BE2C (cell line): ENCODE measurements around the gene MARCHF2.

Source experiments
- DNase-seq: peaks from one replicate; pipeline ENCODE4 v3.0.0-alpha.2; 2020
- H3K27me3 ChIP-seq: fragments of 250-450 bp; sonication (Bioruptor Pico); 2 replicates; pipeline ENCODE4 v1.5.1; 2020; ENCODE audit warnings: mild to moderate bottlenecking
- H3K36me3 ChIP-seq: fragments of 250-450 bp; sonication (Bioruptor Pico); 2 replicates; pipeline ENCODE4 v1.5.1; 2020; ENCODE audit warnings: mild to moderate bottlenecking
- H3K4me1 ChIP-seq: fragments of 250-450 bp; sonication (Bioruptor Pico); 2 replicates; pipeline ENCODE4 v1.5.1; 2020
- H3K4me3 ChIP-seq: 2 replicates; pipeline ENCODE4 v1.5.1; 2011; ENCODE audit warnings: low read depth, low read length
- H3K9me3 ChIP-seq: fragments of 250-450 bp; sonication (Bioruptor Pico); 2 replicates; pipeline ENCODE4 v1.5.1; 2020
- TF ChIP-seq, protein P1 (sequence below): IDR thresholded peaks from 2 replicates; pipeline ENCODE4 v1.5.1; 2012; ENCODE audit warnings: mild to moderate bottlenecking, low read depth, low read length

MARCHF2 gene

DNA sequence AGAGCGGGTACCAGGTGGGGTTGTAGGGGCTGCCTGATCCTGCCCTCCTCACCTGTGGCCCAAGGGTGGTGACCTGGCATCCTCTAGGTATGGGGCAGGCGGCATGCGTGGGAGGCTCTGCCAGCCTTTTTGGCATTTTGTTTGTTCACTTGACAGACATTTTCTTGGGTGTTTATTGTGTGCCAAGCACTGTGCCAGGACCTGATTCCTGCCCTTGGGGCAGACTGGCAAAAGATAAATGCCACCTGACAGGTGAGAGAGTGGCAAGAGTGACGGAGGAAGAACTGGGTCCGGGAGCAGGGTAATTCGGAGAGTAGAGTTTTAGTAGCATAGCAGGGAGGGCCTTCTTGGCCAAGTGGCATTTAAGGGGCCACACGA lies 16.9 kb upstream of the MARCHF2 start:
- Histone ChIP-seq H3K4me3 (no peak overlapping the region), H3K4me1 (0 out of 2 replicates have a peak, but pooled peaks cover 4% of the 10 kb centered on the region), H3K9me3 (no peaks in the 10 kb centered on the region), H3K27me3 (no peaks in the 10 kb centered on the region), H3K36me3 (peaks cover 3% of the 10 kb centered on the region; the same call in 1 of the 2 replicates)
- TF ChIP-seq, protein P1, sequence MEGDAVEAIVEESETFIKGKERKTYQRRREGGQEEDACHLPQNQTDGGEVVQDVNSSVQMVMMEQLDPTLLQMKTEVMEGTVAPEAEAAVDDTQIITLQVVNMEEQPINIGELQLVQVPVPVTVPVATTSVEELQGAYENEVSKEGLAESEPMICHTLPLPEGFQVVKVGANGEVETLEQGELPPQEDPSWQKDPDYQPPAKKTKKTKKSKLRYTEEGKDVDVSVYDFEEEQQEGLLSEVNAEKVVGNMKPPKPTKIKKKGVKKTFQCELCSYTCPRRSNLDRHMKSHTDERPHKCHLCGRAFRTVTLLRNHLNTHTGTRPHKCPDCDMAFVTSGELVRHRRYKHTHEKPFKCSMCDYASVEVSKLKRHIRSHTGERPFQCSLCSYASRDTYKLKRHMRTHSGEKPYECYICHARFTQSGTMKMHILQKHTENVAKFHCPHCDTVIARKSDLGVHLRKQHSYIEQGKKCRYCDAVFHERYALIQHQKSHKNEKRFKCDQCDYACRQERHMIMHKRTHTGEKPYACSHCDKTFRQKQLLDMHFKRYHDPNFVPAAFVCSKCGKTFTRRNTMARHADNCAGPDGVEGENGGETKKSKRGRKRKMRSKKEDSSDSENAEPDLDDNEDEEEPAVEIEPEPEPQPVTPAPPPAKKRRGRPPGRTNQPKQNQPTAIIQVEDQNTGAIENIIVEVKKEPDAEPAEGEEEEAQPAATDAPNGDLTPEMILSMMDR = no peak
- DNase-seq = no peak

DNA sequence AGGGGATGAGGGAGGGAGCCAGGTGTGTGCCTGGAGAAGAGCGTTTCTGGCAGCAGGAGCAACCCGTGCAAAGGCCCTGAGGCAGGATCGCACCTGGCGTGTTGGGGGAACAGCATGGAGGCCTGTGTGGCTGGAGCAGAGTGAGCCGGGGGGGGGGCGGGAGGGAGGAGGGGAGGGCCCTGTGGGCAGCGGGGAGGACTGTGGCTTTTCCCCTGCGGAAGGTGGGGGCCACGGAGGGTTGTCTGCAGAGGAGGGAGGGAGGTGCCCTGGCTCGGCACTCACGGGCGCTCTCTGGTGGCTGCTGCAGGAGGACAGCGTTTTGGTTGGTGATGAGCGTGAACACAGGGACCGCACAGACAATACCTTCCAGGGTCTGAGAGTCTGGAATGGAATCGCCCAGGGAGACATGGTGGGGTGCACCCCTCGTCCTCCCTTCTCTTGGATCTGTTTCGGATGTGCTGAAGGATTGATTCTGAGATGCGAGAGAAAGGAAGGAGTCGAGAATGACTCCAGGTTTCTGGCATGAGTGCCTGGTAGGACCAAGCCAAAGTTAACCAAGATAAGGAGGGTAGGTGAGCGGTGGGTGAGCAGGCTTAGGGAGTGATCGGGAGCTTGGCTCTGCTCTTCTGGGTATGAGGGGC lies 16.4 kb upstream of the MARCHF2 start:
- TF ChIP-seq, protein P1 = peak; percentile 70
- Histone ChIP-seq H3K27me3 (no peaks in the 10 kb centered on the region), H3K4me3 (no peak overlapping the region), H3K4me1 (0 out of 2 replicates have a peak, but pooled peaks cover 4% of the 10 kb centered on the region), H3K36me3 (peaks cover 3% of the 10 kb centered on the region; the same call in 1 of the 2 replicates), H3K9me3 (no peaks in the 10 kb centered on the region)
- peak; percentile 74 for DNase-seq

DNA sequence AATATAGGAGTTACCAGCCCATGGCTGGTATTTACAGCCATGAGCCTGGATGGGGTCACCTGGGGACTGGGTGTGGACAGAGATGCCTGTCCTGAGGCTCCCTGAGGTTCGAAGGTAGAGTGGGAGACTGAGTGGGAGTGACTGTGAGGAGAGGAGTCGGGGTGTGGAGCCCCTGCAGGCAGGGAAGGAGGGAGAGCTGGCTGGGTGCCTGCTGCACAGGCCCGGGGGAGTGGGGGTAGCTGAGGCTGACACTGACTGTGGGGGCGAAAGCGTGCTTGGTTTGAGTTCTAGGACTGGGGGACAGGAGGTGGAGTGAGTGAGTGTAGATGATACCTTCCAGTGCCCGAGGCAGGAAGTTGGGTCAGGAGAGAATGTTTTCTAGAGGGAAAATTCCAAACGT lies 15.8 kb upstream of the MARCHF2 start:
- TF ChIP-seq, protein P1 = no peak
- H3K4me1 ChIP-seq = 0 out of 2 replicates have a peak, but pooled peaks cover 4% of the 10 kb centered on the region

DNA sequence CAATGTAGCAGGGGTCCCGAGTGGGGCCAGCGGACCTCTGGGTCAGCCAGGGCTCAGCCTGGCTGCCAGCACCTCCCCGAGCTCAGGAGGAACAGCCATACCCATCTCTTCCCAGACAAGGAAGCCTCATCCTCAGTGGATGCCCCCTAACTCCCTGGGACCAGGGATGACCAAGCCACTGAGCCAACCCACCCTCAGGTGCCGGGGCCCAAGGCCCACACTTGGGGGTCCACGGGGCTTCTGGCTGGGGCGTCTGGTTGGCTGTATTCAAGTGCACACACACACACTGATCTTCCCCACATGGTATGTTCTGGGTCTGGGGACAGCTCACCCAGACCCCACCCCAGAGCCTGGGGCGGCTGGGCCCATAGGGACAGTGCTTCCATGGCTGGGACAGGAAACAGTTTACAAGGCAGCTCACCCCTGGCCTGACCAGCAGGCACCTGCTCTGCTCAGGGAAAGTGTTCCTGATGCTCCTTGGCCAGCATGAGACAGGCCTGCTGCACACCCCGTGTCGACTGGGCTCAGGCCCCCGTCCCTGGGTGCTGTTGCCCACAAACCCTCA lies 15.3 kb upstream of the MARCHF2 start:
- Histone ChIP-seq H3K27me3 (no peaks in the 10 kb centered on the region), H3K4me1 (0 out of 2 replicates have a peak, but pooled peaks cover 4% of the 10 kb centered on the region), H3K36me3 (peaks cover 3% of the 10 kb centered on the region; the same call in 1 of the 2 replicates), H3K4me3 (no peak overlapping the region), H3K9me3 (no peaks in the 10 kb centered on the region)
- DNase-seq = no peak
- TF ChIP-seq, protein P1 = no peak

More for the DNA sequence above, 15.8 kb upstream of the MARCHF2 start:
- H3K36me3 ChIP-seq = peaks cover 3% of the 10 kb centered on the region; the same call in 1 of the 2 replicates
- H3K9me3 ChIP-seq = no peaks in the 10 kb centered on the region
- H3K27me3 ChIP-seq = no peaks in the 10 kb centered on the region
- no peak for DNase-seq
- no peak overlapping the region for H3K4me3 ChIP-seq

DNA sequence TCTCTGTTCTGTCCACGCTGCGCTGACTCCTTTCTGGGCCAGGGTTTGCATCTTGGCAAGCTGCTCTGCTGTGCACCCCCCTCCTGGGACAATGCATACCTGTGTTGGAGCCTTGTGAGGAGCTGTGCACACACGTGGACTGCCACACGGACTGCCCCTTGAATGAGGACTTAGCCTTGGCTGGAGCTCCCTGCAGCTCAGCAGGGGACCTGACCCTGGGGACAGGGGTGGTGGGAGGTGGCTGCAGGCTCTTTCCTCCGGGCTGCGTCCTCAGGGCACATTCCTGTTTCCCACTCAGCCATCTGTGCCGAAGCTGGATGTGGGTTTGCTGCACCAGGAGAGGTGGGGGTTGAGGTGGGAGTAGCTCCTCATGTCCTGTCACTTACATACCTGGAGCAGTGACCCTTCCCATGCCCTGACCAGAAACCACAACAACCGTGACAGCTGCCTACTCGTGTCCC lies 14.8 kb upstream of the MARCHF2 start:
- DNase-seq = no peak
- TF ChIP-seq, protein P1 = no peak
- Histone ChIP-seq H3K4me3 (no peak overlapping the region), H3K27me3 (no peaks in the 10 kb centered on the region), H3K9me3 (no peaks in the 10 kb centered on the region), H3K4me1 (0 out of 2 replicates have a peak, but pooled peaks cover 4% of the 10 kb centered on the region), H3K36me3 (peaks cover 3% of the 10 kb centered on the region)

DNA sequence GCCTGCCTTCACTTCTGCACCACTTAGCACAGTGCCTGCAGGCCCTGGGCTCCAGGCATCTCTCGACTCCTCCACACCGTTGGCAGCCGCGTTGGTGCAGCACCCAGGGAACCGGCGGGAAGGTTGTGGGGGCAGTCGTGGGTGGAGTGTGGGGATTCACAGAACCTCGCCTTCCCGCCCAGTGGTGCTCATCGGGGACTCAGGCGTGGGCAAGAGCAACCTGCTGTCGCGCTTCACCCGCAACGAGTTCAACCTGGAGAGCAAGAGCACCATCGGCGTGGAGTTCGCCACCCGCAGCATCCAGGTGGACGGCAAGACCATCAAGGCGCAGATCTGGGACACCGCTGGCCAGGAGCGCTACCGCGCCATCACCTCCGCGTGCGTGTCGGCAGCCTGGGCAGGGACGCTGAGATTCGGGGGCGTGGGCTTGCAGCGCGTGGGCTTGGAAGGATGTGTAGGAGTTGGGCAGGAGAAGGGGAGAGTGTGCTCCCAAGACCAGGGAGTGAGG lies 13.4 kb upstream of the MARCHF2 start:
- H3K36me3 ChIP-seq = peaks cover 3% of the 10 kb centered on the region
- no peak for DNase-seq
- H3K4me3 ChIP-seq = no peak overlapping the region
- no peaks in the 10 kb centered on the region for H3K9me3 ChIP-seq
- H3K27me3 ChIP-seq = no peaks in the 10 kb centered on the region
- TF ChIP-seq, protein P1 = no peak
- 0 out of 2 replicates have a peak, but pooled peaks cover 4% of the 10 kb centered on the region for H3K4me1 ChIP-seq
